Neural cell (in vitro differentiated cells): Measurements from ENCODE around the gene ATP5PO.

Source experiments
- CTCF ChIP-seq: fragments of 450-650 bp; IDR thresholded peaks from 2 replicates; pipeline ENCODE4 v1.5.1; 2014; ENCODE audit warnings: antibody characterized with exemption, mild to moderate bottlenecking, moderate library complexity; ENCODE audit not compliant: poor library complexity, severe bottlenecking
- EP300 ChIP-seq: fragments of 450-650 bp; conservative IDR thresholded peaks from 2 replicates; pipeline ENCODE4 v1.6.1; 2014; ENCODE audit warnings: antibody characterized with exemption, mild to moderate bottlenecking, moderate library complexity; ENCODE audit not compliant: poor library complexity, severe bottlenecking
- EZH2 ChIP-seq: fragments of 200-600, 300-800 bp; shearing (Covaris generic), sonication (generic); IDR thresholded peaks from 2 replicates; pipeline ENCODE4 v1.6.1; 2014; ENCODE audit warnings: antibody characterized with exemption, low read length, borderline replicate concordance, mild to moderate bottlenecking; ENCODE audit not compliant: insufficient read depth, poor library complexity, severe bottlenecking
- MXI1 ChIP-seq: fragments of 450-650 bp; conservative IDR thresholded peaks from 2 replicates; pipeline ENCODE4 v1.6.1; 2014; ENCODE audit warnings: antibody characterized with exemption, mild to moderate bottlenecking; ENCODE audit not compliant: poor library complexity, severe bottlenecking
- POLR2AphosphoS5 ChIP-seq: IDR thresholded peaks from 2 replicates; pipeline ENCODE4 v1.6.1; 2012
- RAD21 ChIP-seq: fragments of 450-650 bp; conservative IDR thresholded peaks from 2 replicates; pipeline ENCODE4 v1.6.1; 2014; ENCODE audit warnings: antibody characterized with exemption, mild to moderate bottlenecking, moderate library complexity
- SMC3 ChIP-seq: fragments of 450-650 bp; conservative IDR thresholded peaks from 2 replicates; pipeline ENCODE4 v1.6.1; 2014; ENCODE audit warnings: antibody characterized with exemption, mild to moderate bottlenecking, moderate library complexity; ENCODE audit not compliant: poor library complexity
- TAF1 ChIP-seq: IDR thresholded peaks from 2 replicates; pipeline ENCODE4 v1.6.1; 2012; ENCODE audit warnings: low read depth
- TF ChIP-seq, protein P1 (sequence below): IDR thresholded peaks from 2 replicates; pipeline ENCODE4 v1.6.1; 2012; ENCODE audit warnings: borderline replicate concordance

DNA sequence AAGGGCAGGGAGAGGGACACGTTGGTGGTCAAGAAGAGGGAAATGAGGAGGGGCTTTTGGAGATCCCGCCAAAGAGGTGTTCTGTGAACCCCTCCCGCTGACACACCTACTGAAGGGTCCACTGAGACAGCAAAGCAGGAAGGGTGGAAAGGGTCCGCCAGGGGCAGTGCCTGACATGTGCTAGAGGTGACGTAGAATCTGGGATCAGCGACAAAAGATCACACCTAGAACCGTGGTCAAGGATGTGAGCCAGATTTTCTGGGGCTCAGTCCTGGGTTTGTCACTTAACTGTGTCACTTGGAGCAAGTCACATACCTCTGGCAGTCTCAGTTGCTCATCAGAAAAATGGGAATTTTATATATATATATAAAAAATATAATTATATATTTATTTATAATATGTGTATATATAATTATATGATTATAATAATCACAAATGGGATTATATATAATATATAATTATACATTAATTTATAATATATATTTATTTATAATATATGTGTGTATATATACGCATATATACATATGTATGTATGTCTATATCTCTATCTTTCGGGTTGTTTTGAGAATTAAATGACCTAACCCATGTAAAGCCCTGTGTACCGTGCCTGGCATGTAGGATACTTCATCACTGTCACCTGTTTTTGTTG lies 35.0 kb upstream of the ATP5PO start:
- TF ChIP-seq MXI1 (no peak), RAD21 (no peak), EZH2 (no peak), CTCF (no peak), TAF1 (no peak), POLR2AphosphoS5 (no peak), EP300 (no peak), SMC3 (no peak)
- TF ChIP-seq, protein P1, sequence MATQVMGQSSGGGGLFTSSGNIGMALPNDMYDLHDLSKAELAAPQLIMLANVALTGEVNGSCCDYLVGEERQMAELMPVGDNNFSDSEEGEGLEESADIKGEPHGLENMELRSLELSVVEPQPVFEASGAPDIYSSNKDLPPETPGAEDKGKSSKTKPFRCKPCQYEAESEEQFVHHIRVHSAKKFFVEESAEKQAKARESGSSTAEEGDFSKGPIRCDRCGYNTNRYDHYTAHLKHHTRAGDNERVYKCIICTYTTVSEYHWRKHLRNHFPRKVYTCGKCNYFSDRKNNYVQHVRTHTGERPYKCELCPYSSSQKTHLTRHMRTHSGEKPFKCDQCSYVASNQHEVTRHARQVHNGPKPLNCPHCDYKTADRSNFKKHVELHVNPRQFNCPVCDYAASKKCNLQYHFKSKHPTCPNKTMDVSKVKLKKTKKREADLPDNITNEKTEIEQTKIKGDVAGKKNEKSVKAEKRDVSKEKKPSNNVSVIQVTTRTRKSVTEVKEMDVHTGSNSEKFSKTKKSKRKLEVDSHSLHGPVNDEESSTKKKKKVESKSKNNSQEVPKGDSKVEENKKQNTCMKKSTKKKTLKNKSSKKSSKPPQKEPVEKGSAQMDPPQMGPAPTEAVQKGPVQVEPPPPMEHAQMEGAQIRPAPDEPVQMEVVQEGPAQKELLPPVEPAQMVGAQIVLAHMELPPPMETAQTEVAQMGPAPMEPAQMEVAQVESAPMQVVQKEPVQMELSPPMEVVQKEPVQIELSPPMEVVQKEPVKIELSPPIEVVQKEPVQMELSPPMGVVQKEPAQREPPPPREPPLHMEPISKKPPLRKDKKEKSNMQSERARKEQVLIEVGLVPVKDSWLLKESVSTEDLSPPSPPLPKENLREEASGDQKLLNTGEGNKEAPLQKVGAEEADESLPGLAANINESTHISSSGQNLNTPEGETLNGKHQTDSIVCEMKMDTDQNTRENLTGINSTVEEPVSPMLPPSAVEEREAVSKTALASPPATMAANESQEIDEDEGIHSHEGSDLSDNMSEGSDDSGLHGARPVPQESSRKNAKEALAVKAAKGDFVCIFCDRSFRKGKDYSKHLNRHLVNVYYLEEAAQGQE, result no peak
